Rectal smooth muscle tissue (tissue), 1 donor: ENCODE measurements around the gene EMP1.

Source experiments
- H3K27ac ChIP-seq: one replicate; pipeline ENCODE4 v1.7.0; 2013; ENCODE audit warnings: low read depth, low read length, inconsistent platforms
- H3K27me3 ChIP-seq: one replicate; pipeline ENCODE4 v1.7.0; 2013; ENCODE audit warnings: low read length; ENCODE audit not compliant: control insufficient read depth, insufficient read depth
- H3K36me3 ChIP-seq: one replicate; pipeline ENCODE4 v1.7.0; 2013; ENCODE audit warnings: low read length; ENCODE audit not compliant: control insufficient read depth, insufficient read depth
- H3K4me1 ChIP-seq: one replicate; pipeline ENCODE4 v1.7.0; 2013; ENCODE audit warnings: low read length; ENCODE audit not compliant: control insufficient read depth, insufficient read depth
- H3K4me3 ChIP-seq: one replicate; pipeline ENCODE4 v1.7.0; 2013; ENCODE audit warnings: low read length
- H3K9ac ChIP-seq: one replicate; pipeline ENCODE4 v1.7.0; 2013; ENCODE audit warnings: low read length

Gene EMP1

GRCh38 chr12:13193505-13194231, 2.9 kb upstream of the EMP1 start:
- no peaks in the 10 kb centered on the region for H3K36me3 ChIP-seq
- no peak overlapping the region for H3K9ac ChIP-seq
- peaks cover 9% of the 10 kb centered on the region for H3K4me1 ChIP-seq
- H3K27ac ChIP-seq = no peak overlapping the region
- no peaks in the 10 kb centered on the region for H3K27me3 ChIP-seq
- H3K4me3 ChIP-seq = no peak overlapping the region

- Histone ChIP-seq H3K27ac (no peak overlapping the region), H3K4me1 (peaks cover 9% of the 10 kb centered on the region), H3K4me3 (no peak overlapping the region), H3K9ac (no peak overlapping the region), H3K36me3 (no peaks in the 10 kb centered on the region), H3K27me3 (no peaks in the 10 kb centered on the region)
Measured at GRCh38 chr12:13194401-13195110, 2.0 kb upstream of the EMP1 start.

- H3K4me3 ChIP-seq = no peak overlapping the region
- no peaks in the 10 kb centered on the region for H3K36me3 ChIP-seq
- no peak overlapping the region for H3K9ac ChIP-seq
- H3K4me1 ChIP-seq = peaks cover 13% of the 10 kb centered on the region
- H3K27me3 ChIP-seq = no peaks in the 10 kb centered on the region
- peak overlapping the region; percentile 87 for H3K27ac ChIP-seq
Measured at GRCh38 chr12:13195250-13195649, 1.3 kb upstream of the EMP1 start.

GRCh38 chr12:13195785-13196129, 769 bp upstream of the EMP1 start:
- Histone ChIP-seq H3K9ac (no peak overlapping the region), H3K27ac (peak overlapping the region; percentile 87), H3K4me3 (peak overlapping the region; percentile 85), H3K27me3 (no peaks in the 10 kb centered on the region), H3K4me1 (peaks cover 13% of the 10 kb centered on the region), H3K36me3 (no peaks in the 10 kb centered on the region)

GRCh38 chr12:13197032-13197431, 506 bp downstream of the EMP1 start:
- Histone ChIP-seq H3K9ac (peak overlapping the region; percentile 64), H3K27me3 (no peaks in the 10 kb centered on the region), H3K36me3 (no peaks in the 10 kb centered on the region), H3K4me1 (peaks cover 13% of the 10 kb centered on the region), H3K4me3 (peak overlapping the region; percentile 85), H3K27ac (peak overlapping the region; percentile 87)

GRCh38 chr12:13197526-13198143, 1.1 kb downstream of the EMP1 start:
- Histone ChIP-seq H3K27ac (peak overlapping the region; percentile 87), H3K4me1 (peaks cover 13% of the 10 kb centered on the region), H3K27me3 (no peaks in the 10 kb centered on the region), H3K9ac (no peak overlapping the region), H3K4me3 (peak overlapping the region; percentile 85), H3K36me3 (no peaks in the 10 kb centered on the region)

GRCh38 chr12:13198241-13198640, 1.7 kb downstream of the EMP1 start:
- Histone ChIP-seq H3K9ac (no peak overlapping the region), H3K27ac (peak overlapping the region; percentile 55)

GRCh38 chr12:13198876-13199275, 2.4 kb downstream of the EMP1 start:
- Histone ChIP-seq H3K4me3 (peak overlapping the region; percentile 38), H3K27me3 (no peaks in the 10 kb centered on the region), H3K4me1 (peaks cover 13% of the 10 kb centered on the region), H3K27ac (peak overlapping the region; percentile 33), H3K9ac (no peak overlapping the region), H3K36me3 (no peaks in the 10 kb centered on the region)

More at GRCh38 chr12:13198241-13198640, 1.7 kb downstream of the EMP1 start:
- Histone ChIP-seq H3K4me3 (peak overlapping the region; percentile 85), H3K4me1 (peaks cover 15% of the 10 kb centered on the region), H3K36me3 (no peaks in the 10 kb centered on the region), H3K27me3 (no peaks in the 10 kb centered on the region)

GRCh38 chr12:13199592-13199991, 3.1 kb downstream of the EMP1 start:
- Histone ChIP-seq H3K27me3 (no peaks in the 10 kb centered on the region), H3K27ac (no peak overlapping the region), H3K9ac (no peak overlapping the region), H3K4me3 (peak overlapping the region; percentile 38), H3K36me3 (no peaks in the 10 kb centered on the region), H3K4me1 (peaks cover 13% of the 10 kb centered on the region)

- no peak overlapping the region for H3K27ac ChIP-seq
Measured at GRCh38 chr12:13200841-13201240, 4.3 kb downstream of the EMP1 start.

GRCh38 chr12:13203034-13203922, 6.8 kb downstream of the EMP1 start:
- no peaks in the 10 kb centered on the region for H3K27me3 ChIP-seq
- H3K4me3 ChIP-seq = no peak overlapping the region
- H3K36me3 ChIP-seq = no peaks in the 10 kb centered on the region
- peaks cover 6% of the 10 kb centered on the region for H3K4me1 ChIP-seq
- no peak overlapping the region for H3K9ac ChIP-seq
- H3K27ac ChIP-seq = peak overlapping the region; percentile 6

More at GRCh38 chr12:13200841-13201240, 4.3 kb downstream of the EMP1 start:
- Histone ChIP-seq H3K36me3 (no peaks in the 10 kb centered on the region), H3K9ac (no peak overlapping the region), H3K4me3 (no peak overlapping the region), H3K4me1 (peaks cover 11% of the 10 kb centered on the region), H3K27me3 (no peaks in the 10 kb centered on the region)

GRCh38 chr12:13204428-13204827, 7.9 kb downstream of the EMP1 start:
- Histone ChIP-seq H3K4me3 (no peak overlapping the region), H3K9ac (no peak overlapping the region), H3K4me1 (peaks cover 6% of the 10 kb centered on the region), H3K36me3 (no peaks in the 10 kb centered on the region), H3K27me3 (no peaks in the 10 kb centered on the region), H3K27ac (no peak overlapping the region)
